GM12873 (cell line): ENCODE measurements around the gene DTL.

ENCODE experiments used
- TF ChIP-seq, protein P1 (sequence below): IDR thresholded peaks from 2 replicates; pipeline ENCODE4 v1.5.1; 2012; ENCODE audit warnings: low read depth, mild to moderate bottlenecking, moderate library complexity, low read length, control low read depth; ENCODE audit not compliant: insufficient read depth; ENCODE audit errors: missing control alignments

Gene DTL

DNA sequence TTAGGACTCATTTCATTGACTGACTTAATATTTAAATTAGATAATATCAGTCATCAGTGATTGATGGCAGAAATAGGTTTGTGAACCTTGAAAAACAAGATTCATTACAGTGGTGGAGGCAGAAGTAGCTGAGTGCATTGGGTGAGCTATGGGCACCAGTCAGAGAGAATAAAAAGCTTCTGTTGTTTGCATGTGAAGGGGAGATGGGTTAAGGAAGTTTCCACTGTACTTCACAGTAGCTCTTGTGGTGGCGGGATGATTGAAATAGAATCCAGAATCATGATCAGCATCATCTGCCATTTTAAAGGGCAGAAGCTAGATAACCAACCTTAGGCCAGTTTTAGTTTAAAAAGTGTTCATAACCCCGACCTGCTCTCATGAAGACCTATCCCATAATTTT, 66.2 kb downstream of the DTL start:
- TF ChIP-seq, protein P1, sequence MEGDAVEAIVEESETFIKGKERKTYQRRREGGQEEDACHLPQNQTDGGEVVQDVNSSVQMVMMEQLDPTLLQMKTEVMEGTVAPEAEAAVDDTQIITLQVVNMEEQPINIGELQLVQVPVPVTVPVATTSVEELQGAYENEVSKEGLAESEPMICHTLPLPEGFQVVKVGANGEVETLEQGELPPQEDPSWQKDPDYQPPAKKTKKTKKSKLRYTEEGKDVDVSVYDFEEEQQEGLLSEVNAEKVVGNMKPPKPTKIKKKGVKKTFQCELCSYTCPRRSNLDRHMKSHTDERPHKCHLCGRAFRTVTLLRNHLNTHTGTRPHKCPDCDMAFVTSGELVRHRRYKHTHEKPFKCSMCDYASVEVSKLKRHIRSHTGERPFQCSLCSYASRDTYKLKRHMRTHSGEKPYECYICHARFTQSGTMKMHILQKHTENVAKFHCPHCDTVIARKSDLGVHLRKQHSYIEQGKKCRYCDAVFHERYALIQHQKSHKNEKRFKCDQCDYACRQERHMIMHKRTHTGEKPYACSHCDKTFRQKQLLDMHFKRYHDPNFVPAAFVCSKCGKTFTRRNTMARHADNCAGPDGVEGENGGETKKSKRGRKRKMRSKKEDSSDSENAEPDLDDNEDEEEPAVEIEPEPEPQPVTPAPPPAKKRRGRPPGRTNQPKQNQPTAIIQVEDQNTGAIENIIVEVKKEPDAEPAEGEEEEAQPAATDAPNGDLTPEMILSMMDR, result no peak

DNA sequence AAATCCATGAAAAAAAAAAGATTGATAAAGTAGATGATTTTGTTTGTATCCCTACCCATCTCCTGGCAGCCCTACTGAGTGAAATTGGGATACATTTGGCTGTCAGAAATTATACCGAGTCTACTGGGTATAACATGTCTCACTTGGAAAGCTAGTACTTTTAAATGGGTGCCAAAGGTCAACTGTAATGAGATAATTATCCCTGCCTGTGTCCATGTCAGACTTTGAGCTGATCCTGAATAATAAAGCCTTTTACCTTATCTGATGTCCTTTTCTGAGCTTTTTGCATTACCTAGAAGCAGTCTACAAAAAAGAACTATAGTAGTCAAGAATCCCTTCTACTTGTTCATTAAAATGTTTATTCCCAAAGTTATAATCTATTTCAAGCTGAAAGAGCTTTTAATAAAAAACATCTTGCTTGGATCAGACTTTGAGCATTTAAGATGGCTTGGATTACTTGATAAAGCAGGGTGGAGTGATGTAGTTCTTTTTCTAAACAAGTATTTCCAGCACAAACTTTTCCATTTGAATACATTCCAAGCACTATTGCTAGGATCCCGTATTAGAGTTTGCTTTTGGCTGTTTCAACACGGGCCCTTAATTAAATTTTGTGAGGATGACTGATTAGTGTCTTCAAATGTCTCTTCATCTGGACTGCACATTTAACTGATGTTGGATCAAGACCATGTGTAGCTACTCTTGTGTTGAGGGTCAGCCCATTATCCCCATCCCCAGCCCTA, 69.2 kb downstream of the DTL start:
- TF ChIP-seq, protein P1, result no peak

DNA sequence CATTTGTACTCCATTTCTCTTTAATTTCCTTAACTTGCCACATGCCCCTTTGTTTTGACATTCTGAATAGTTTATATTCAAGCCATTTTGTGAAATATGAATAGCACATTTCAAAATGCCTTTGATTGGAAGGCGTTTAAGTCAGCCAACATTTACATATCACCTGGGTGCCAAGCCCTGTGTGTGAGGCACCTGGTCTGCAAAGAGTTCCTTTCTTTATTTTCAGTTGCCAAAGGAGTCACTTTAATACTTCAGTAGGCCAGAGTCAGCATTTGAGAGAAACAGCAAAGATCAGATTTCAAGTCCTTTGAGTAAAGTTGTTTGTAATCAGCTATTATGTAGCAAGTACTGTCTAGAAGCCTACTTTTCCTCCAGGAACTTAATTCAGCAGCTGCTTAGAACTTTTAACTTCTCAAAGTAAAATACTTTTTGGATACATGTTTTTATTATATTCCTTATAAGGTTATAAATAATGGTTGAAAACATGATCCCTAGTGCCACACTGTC, 70.8 kb downstream of the DTL start:
- TF ChIP-seq, protein P1, result no peak

DNA sequence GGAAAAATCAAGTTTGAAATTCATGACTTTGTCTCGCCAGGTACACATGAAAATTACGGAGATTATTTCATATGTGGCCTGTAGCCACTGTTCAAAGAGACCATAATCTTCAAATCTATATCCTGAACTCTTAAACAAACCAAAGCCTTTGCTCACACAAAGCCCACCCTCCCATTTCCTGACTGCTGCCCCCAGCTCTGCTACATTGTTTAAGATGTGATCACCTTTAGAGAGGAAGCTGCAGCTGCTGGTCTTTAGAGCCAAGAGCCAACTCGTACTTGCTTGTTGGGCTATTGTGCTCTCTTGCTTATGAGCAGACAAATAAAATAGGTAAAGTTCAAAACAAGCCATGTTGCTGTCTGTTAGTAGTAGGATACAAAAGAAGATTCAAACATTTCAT, 71.9 kb downstream of the DTL start:
- TF ChIP-seq, protein P1, result no peak

DNA sequence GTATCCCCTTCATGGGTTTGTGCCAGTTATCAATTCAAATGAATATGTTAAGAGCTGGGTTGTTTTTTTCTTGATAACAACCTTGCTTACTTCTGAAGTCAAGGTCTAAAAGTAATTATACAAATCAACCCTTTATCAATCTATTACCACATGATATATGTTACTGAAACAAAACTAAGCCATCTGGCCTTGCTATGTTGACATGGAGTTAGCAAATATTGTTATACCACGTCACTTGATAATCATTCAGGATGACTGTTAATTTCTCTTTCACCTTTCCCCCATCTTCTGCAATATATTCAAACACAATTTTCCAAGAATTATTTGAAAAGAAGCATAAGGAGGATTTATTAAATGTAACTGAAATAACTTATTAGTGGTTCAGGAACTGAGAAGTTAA, 72.6 kb downstream of the DTL start:
- TF ChIP-seq, protein P1, result no peak

DNA sequence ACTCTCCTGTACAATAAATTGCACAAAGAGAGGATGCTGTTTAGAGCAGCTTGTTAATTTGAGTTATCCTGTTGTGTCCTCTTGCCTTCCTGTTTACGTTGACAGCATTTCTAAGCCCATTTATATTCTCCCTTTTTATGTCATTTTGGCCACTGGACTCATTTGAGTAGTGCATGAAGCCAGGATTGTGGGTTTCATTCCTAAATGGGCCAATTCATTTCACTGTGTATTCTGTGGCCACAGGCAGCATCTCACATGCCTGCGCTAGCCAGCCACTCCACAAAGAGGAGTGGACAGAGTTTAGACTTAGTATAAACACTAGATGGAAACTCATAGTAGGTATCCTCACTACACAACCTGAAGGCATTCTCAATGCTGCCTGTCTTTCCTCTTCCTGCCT, 73.4 kb downstream of the DTL start:
- TF ChIP-seq, protein P1, result no peak

DNA sequence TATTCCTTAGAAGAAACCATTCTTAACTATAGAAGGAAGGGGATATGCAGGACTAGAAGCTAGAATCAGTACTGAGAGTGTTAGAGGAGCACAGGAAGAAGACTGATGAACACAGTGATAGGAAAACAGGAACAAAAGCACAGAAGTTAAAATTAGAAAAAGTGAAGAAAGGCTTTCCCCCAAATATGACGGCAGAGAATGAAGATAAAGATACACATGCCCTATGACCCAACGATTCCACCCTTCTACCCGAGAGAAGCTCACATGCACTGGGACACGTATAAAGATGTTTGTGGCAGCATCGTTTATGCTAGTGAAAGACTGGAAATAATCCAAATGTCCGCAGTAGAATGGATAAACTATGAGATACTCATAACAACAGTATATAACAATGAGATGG, 74.2 kb downstream of the DTL start:
- TF ChIP-seq, protein P1, result no peak
